Hair follicular keratinocyte (primary cell): ENCODE results near the gene KRTAP4-4. TPM values are rescaled to one million over a fixed set of nuclear protein-coding genes. Genes with fewer than 3 reads are reported as not detected.

ENCODE experiments used
- total RNA-seq: library from RNA; depleted of rRNA; stranded (reverse); fragments of >200 nt; gene quantifications from 2 replicates; pipeline ENCODE4 v1.2.3, GENCODE V29; 2015

The KRTAP4-4 gene
- total RNA-seq: not detected in 2 replicates

DNA sequence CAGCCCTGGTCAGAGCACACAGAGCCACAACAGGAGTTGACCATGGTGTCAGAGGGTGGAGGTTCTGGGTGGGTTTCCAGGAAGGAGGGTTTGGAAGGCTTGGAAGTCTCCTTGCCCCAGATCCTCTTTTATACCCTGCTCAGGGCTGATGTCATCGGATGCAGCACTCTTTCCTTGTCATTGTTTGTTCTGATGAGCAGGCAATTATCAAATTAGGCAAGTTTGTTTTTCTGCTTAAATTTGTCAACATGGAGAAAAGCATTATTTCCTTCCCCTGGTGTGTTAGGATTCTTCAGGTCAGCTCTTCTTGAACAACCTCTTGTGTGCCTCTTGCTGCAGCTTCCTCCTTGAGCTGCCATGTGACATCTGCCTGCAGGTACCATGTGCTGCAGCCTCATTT, at the start of gene KRTAP4-4:
Gene KRTAP4-4, minus strand, starts transcription at position 101 of the 400 bp plus-strand sequence. Its CDS starts 57 bp downstream, at position 44.

DNA sequence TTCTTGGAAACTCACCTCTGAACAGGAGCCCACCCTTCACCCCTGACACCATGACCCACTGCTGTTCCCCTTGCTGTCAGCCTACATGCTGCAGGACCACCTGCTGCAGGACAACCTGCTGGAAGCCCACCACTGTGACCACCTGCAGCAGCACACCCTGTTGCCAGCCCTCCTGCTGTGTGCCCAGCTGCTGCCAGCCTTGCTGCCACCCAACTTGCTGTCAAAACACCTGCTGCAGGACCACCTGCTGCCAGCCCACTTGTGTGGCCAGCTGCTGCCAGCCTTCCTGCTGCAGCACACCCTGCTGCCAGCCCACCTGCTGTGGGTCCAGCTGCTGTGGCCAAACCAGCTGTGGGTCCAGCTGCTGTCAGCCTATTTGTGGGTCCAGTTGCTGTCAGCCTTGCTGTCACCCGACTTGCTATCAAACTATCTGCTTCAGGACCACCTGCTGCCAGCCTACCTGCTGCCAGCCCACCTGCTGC, 29.3 kb upstream of the KRTAP4-4 start, which contains the start of gene KRTAP9-1:
Gene KRTAP9-1, plus strand, starts transcription at position 51 of the 482 bp plus-strand sequence. Its CDS starts 0 bp downstream, at position 51.

DNA sequence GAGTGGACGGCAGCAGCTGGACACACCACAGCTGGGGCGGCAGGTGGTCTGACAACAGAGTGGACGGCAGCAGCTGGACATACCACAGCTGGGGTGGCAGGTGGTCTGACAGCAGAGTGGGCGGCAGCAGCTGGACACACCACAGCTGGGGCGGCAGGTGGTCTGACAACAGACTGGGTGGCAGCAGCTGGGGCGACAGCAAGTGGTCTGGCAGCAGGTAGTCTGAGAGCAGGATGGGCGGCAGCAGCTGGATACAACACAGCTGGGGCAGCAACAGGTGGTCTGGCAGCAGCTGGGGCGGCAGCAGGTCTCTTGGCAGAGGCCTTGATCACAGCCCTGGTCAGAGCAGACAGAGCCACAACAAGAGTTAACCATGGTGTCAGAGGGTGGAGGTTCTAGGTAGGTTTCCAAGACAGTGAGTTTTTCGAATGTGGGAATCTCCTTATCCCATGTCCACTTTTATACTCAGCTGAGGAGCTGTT, 24.0 kb upstream of the KRTAP4-4 start, which contains the start of gene KRTAP4-1:
Gene KRTAP4-1, minus strand, starts transcription at position 432 of the 482 bp plus-strand sequence. Its CDS starts 57 bp downstream, at position 375.

DNA sequence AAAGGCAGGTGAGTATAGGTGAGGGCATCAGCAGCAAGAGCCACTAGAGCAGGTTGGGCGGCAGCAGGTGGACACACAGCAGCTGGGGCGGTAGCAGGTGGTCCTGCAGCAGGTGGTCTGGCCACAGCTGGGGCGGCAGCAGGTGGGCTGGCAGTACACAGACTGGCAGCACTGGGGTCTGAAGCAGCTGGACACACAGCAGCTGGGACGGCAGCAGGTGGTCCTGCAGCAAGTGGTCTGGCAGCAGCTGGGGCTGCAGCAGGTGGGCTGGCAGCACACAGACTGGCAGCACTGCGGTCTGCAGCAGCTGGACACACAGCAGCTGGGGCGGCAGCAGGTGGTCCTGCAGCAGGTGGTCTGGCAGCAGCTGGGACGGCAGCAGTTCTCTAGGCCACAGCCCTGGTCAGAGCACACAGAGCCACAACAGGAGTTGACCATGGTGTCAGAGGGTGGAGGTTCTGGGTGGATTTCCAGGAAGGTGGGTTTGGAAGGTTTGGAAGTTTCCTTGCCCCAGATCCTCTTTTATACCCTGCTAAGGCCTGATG, 17.3 kb upstream of the KRTAP4-4 start, which contains the start of gene KRTAP4-2:
Gene KRTAP4-2, minus strand, starts transcription at position 495 of the 545 bp plus-strand sequence. Its CDS starts 57 bp downstream, at position 438.

DNA sequence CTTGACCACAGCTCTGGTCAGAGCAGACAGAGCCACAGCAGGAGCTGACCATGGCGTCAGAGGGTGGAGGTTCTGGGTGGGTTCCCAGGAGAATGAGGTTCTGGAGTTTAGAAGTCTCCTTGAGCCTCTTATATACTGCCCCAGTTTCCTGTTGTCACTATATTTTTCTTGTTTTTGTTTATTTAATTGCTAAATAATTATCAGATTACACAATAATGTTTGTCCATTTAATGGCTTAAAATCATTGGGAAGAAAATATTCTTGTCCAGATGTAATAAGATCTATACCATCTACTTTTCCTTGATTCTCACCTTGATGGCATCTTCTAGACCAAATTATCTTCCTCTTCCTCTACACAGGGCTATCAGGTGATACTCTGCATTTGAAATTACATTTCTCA, 7.6 kb upstream of the KRTAP4-4 start, which contains the start of gene KRTAP4-3:
Gene KRTAP4-3, minus strand, starts transcription at position 101 of the 400 bp plus-strand sequence. Its CDS starts 49 bp downstream, at position 52.

DNA sequence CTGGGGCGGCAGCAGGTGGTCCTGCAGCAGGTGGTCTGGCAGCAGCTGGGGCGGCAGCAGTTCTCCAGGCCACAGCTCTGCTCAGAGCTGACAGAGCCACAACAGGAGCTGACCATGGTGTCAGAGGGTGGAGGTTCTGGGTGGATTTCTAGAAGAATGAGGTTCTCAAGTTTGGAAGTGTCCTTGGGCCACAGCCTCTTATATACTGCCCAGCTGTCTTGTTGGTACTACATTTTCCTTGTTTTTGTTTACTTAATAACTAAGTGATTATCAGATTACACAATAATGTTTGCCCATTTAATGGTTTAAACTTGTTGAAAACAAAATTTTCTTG, 10.9 kb downstream of the KRTAP4-4 start, which contains the start of gene KRTAP4-5:
Gene KRTAP4-5, minus strand, starts transcription at position 174 of the 334 bp plus-strand sequence. Its CDS starts 58 bp downstream, at position 116.

DNA sequence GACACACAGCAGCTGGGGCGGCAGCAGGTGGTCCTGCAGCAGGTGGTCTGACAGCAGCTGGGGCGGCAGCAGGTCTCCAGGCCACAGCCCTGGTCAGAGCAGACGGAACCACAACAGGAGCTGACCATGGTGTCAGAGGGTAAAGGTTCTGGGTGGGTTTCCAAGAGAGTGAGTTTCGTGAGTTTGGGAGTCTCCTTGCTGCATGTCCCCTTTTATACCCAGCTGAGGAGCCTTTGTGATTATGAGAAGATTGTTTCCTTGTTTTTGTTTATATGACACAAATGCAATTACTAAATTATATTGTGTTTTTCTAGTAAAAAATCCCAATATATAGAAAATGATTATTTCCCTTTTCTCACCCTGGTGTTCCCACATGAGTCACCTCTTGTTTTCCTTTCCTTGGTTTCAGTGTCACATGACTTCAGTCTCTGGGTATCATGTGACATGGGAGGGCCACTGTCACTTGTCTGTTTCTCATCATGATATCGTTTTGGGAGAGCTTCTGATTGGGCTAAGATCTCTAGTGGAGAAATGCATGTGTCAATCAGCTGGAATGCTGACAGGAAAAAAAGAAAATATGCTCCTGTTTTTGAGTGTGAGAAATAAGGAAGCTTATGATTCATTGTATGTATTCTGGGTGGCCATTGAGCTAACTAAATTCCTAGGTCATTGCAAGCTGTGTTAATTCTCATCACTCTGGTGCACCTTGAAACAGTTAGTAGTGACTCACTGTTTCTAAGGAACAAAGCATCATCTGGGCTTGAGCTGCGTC, 20.0 kb downstream of the KRTAP4-4 start, which contains the start of gene KRTAP4-6:
Gene KRTAP4-6, minus strand, starts transcription at position 185 of the 772 bp plus-strand sequence. Its CDS starts 57 bp downstream, at position 128.

DNA sequence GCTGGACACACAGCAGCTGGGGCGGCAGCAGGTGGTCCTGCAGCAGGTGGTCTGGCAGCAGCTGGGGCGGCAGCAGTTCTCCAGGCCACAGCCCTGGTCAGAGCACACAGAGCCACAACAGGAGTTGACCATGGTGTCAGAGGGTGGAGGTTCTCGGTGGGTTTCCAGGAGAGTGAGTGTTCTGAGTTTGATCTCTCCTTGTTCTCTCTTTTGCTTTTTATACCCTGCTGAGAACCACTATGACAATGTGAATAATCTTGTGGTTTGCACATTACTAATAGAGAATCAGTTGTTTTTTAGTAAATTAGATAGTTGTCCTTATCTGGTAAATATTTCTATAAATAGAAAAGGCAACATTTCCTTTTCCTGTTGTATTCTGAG, 36.6 kb downstream of the KRTAP4-4 start, which contains the start of gene KRTAP4-12:
Gene KRTAP4-12, minus strand, starts transcription at position 192 of the 381 bp plus-strand sequence. Its CDS starts 60 bp downstream, at position 132.

DNA sequence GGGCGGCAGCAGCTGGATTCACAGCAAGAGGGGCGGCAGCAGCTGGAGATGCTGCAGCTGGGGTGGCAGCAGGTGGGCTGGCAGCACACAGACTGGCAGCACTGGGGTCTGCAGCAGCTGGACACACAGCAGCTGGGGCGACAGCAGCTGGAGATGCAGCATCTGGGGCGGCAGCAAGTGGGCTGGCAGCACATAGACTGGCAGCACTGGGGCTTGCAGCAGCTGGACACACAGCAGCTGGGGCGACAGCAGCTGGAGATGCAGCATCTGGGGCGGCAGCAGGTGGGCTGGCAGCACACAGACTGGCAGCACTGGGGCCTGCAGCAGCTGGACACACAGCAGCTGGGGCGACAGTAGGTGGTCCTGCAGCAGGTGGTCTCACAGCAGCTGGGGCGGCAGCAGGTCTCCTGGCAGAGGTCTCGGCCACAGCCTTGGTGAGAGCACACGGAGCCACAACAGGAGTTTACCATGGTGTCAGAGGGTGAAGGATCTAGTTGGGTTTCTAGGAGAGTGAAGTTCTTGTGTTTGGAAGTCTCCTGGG, 42.6 kb downstream of the KRTAP4-4 start, which contains the start of gene KRTAP4-11:
Gene KRTAP4-11, minus strand, starts transcription at position 528 of the 541 bp plus-strand sequence. Its CDS starts 58 bp downstream, at position 470.

Other genes with a start within 250 kb of the KRTAP4-4 start
- 1.2 and 2.6 TPM in 2 replicates for gene KRT23, start 223.1 kb downstream of the KRTAP4-4 start, total RNA-seq
- not detected in 2 replicates for gene KRT39, start 193.8 kb downstream of the KRTAP4-4 start, total RNA-seq
- not detected in 2 replicates for gene KRT40, start 176.4 kb downstream of the KRTAP4-4 start, total RNA-seq
- gene KRTAP3-3, start 166.6 kb downstream of the KRTAP4-4 start, total RNA-seq: not detected in 2 replicates
- gene KRTAP3-2, start 160.8 kb downstream of the KRTAP4-4 start, total RNA-seq: not detected in 2 replicates
- not detected in 2 replicates for gene KRTAP3-1, start 151.6 kb downstream of the KRTAP4-4 start, total RNA-seq
- gene KRTAP1-5, start 133.5 kb downstream of the KRTAP4-4 start, total RNA-seq: not detected in 2 replicates
- not detected in 2 replicates for gene KRTAP1-4, start 130.6 kb downstream of the KRTAP4-4 start, total RNA-seq
- not detected in 2 replicates for gene KRTAP1-3, start 125.9 kb downstream of the KRTAP4-4 start, total RNA-seq
- gene KRTAP1-1, start 119.3 kb downstream of the KRTAP4-4 start, total RNA-seq: not detected in 2 replicates
- gene KRTAP2-1, start 113.4 kb downstream of the KRTAP4-4 start, total RNA-seq: not detected in 2 replicates
- gene KRTAP2-2, start 105.5 kb downstream of the KRTAP4-4 start, total RNA-seq: not detected in 2 replicates
- gene KRTAP2-3, start 100.6 kb downstream of the KRTAP4-4 start, total RNA-seq: 0.15 and 0.62 TPM in 2 replicates
- not detected in 2 replicates for gene KRTAP2-4, start 94.9 kb downstream of the KRTAP4-4 start, total RNA-seq
- not detected in 2 replicates for gene KRTAP4-7, start 76.6 kb downstream of the KRTAP4-4 start, total RNA-seq
- gene KRTAP4-8, start 62.6 kb downstream of the KRTAP4-4 start, total RNA-seq: not detected in 2 replicates
- gene KRTAP4-16, start 58.5 kb downstream of the KRTAP4-4 start, total RNA-seq: not detected in 2 replicates
- not detected in 2 replicates for gene KRTAP4-9, start 55.4 kb downstream of the KRTAP4-4 start, total RNA-seq
- not detected in 2 replicates for gene KRTAP4-11, start 42.4 kb downstream of the KRTAP4-4 start, total RNA-seq
- gene KRTAP4-12, start 36.6 kb downstream of the KRTAP4-4 start, total RNA-seq: not detected in 2 replicates
- not detected in 2 replicates for gene KRTAP4-6, start 20.2 kb downstream of the KRTAP4-4 start, total RNA-seq
- gene KRTAP4-5, start 10.9 kb downstream of the KRTAP4-4 start, total RNA-seq: not detected in 2 replicates
- gene KRTAP4-3, start 7.5 kb upstream of the KRTAP4-4 start, total RNA-seq: not detected in 2 replicates
- not detected in 2 replicates for gene KRTAP4-2, start 17.5 kb upstream of the KRTAP4-4 start, total RNA-seq
- gene KRTAP4-1, start 24.2 kb upstream of the KRTAP4-4 start, total RNA-seq: not detected in 2 replicates
- gene KRTAP9-1, start 29.1 kb upstream of the KRTAP4-4 start, total RNA-seq: not detected in 2 replicates
- gene KRTAP9-2, start 65.9 kb upstream of the KRTAP4-4 start, total RNA-seq: not detected in 2 replicates
- not detected in 2 replicates for gene KRTAP9-3, start 71.7 kb upstream of the KRTAP4-4 start, total RNA-seq
- gene KRTAP9-8, start 77.3 kb upstream of the KRTAP4-4 start, total RNA-seq: not detected in 2 replicates
- not detected in 2 replicates for gene KRTAP9-4, start 88.9 kb upstream of the KRTAP4-4 start, total RNA-seq
- gene KRTAP9-9, start 94.6 kb upstream of the KRTAP4-4 start, total RNA-seq: not detected in 2 replicates
- not detected in 2 replicates for gene KRTAP9-6, start 104.6 kb upstream of the KRTAP4-4 start, total RNA-seq
- gene KRTAP9-7, start 115.0 kb upstream of the KRTAP4-4 start, total RNA-seq: not detected in 2 replicates
- gene KRTAP29-1, start 142.1 kb upstream of the KRTAP4-4 start, total RNA-seq: not detected in 2 replicates
- not detected in 2 replicates for gene KRTAP16-1, start 148.6 kb upstream of the KRTAP4-4 start, total RNA-seq
- gene KRTAP17-1, start 155.0 kb upstream of the KRTAP4-4 start, total RNA-seq: not detected in 2 replicates
- gene KRT33A, start 190.1 kb upstream of the KRTAP4-4 start, total RNA-seq: not detected in 2 replicates
- 0.47 TPM in 1 of 2 replicates, not detected in the other for gene KRT33B, start 209.1 kb upstream of the KRTAP4-4 start, total RNA-seq
- gene KRT34, start 221.6 kb upstream of the KRTAP4-4 start, total RNA-seq: 3.3 and 6.6 TPM in 2 replicates
- gene KRT31, start 236.9 kb upstream of the KRTAP4-4 start, total RNA-seq: 0.23 TPM in 1 of 2 replicates, not detected in the other